Measurements from ENCODE around the gene LAMB4.

The LAMB4 gene

DNA sequence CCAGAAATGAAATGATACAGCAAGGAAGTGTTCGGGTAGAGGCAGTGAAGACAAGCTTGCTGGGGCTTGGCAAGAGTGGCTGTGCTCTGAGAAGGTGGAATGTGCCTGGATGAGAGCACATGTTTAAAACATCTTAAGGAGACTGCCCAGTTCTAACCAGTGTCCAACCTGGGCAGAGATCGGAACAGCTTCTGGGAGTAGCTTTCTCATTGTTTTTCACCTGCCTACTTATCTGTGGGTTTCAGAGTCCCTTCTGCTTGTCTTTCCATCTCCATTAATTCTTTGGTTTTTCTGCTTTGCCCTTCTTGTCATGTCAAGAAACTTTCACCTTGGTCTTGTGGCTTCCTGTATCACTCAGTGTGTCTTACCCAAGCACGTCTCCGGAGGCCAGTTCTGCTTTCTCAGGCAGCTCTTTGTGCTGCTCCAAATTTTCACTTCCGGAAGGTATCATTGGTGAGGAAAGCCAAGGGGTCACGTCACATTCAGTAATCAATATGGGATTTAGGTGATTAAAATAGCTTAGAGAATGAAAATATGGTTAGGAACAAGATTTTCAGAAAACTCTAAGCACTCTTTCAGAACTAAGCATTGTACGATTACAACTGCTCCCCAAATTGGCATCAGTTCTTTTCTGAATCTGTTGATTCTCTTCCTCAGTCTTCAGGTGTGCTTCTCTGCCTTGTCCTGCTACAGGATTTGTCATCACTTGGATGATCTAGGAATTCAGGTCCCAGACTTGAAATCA, 5.5 kb upstream of the LAMB4 start:
- DNase-seq, result peak; percentile 84
- peaks cover 86% of the 10 kb centered on the region for H3K27me3 ChIP-seq (replicated peaks; ENCODE audit: insufficient read depth, low read length)
- H3K9me3 ChIP-seq (replicated peaks; ENCODE audit: insufficient read depth, low read length), result no peaks in the 10 kb centered on the region
- no peaks in the 10 kb centered on the region for H3K36me3 ChIP-seq (replicated peaks; ENCODE audit: insufficient read depth, low read length)
- peaks cover 14% of the 10 kb centered on the region; the same call in 1 of the 2 replicates for H3F3A ChIP-seq (ENCODE audit: insufficient read depth, low read length)
- peaks cover 14% of the 10 kb centered on the region; the same call in 1 of the 2 replicates for H4K20me1 ChIP-seq (ENCODE audit: insufficient read depth, low read length)
- H3K4me1 ChIP-seq (ENCODE audit: low read length), result peaks cover 15% of the 10 kb centered on the region
- no peaks in the 10 kb centered on the region for H3K9me2 ChIP-seq (replicated peaks; ENCODE audit: insufficient read depth, low read length)
- peak overlapping the region; percentile 27; the same call in 1 of the 2 replicates for H3K4me2 ChIP-seq (ENCODE audit: low read depth, low read length)
- H3K79me2 ChIP-seq (ENCODE audit: low read length), result no peaks in the 10 kb centered on the region
- H3K4me3 ChIP-seq (ENCODE audit: low read length), result no peak overlapping the region
- H3K27ac ChIP-seq (ENCODE audit: low read length), result no peak overlapping the region
- H2AFZ ChIP-seq (ENCODE audit: low read length), result no peak overlapping the region
- H3K9ac ChIP-seq (ENCODE audit: low read length), result no peak overlapping the region
- TF ChIP-seq EZH2 (optimal IDR thresholded peaks at IDR 0.05; ENCODE audit: low read depth, low read length), result no peak
- TF ChIP-seq, protein P1, sequence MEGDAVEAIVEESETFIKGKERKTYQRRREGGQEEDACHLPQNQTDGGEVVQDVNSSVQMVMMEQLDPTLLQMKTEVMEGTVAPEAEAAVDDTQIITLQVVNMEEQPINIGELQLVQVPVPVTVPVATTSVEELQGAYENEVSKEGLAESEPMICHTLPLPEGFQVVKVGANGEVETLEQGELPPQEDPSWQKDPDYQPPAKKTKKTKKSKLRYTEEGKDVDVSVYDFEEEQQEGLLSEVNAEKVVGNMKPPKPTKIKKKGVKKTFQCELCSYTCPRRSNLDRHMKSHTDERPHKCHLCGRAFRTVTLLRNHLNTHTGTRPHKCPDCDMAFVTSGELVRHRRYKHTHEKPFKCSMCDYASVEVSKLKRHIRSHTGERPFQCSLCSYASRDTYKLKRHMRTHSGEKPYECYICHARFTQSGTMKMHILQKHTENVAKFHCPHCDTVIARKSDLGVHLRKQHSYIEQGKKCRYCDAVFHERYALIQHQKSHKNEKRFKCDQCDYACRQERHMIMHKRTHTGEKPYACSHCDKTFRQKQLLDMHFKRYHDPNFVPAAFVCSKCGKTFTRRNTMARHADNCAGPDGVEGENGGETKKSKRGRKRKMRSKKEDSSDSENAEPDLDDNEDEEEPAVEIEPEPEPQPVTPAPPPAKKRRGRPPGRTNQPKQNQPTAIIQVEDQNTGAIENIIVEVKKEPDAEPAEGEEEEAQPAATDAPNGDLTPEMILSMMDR (IDR thresholded peaks at IDR 0.05; ENCODE audit: low read length), result no peak
- TF ChIP-seq EZH2phosphoT487 (IDR thresholded peaks at IDR 0.05; ENCODE audit: low read length), result no peak; the same call in 1 of the 2 replicates

DNA sequence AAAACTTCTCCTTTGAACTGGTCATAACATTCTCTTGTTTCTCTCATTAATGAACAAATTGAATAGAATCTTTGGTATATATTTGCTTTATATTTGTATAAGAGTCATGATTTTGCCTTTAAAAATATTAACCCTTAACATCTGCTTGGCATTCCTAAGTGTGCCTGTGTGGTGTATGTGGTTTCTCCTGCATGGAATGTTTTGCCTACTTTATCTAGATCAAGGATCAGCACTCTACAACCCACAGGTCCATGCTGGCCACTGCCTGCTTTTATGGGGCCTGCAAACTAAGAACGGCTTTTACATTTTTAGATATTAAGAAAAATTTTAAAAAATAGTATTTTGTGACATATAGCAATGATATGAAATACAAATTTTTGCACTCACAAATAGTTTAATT, 4.3 kb upstream of the LAMB4 start:
- Histone ChIP-seq H3K9ac (ENCODE audit: low read length) (no peak overlapping the region), H2AFZ (ENCODE audit: low read length) (no peak overlapping the region), H3K79me2 (ENCODE audit: low read length) (no peaks in the 10 kb centered on the region), H4K20me1 (ENCODE audit: insufficient read depth, low read length) (peaks cover 10% of the 10 kb centered on the region; the same call in 1 of the 2 replicates), H3K9me2 (replicated peaks; ENCODE audit: insufficient read depth, low read length) (no peaks in the 10 kb centered on the region), H3K36me3 (replicated peaks; ENCODE audit: insufficient read depth, low read length) (no peaks in the 10 kb centered on the region), H3K4me2 (ENCODE audit: low read depth, low read length) (no peak overlapping the region), H3K27me3 (replicated peaks; ENCODE audit: insufficient read depth, low read length) (peaks cover 80% of the 10 kb centered on the region), H3K4me1 (ENCODE audit: low read length) (peaks cover 15% of the 10 kb centered on the region), H3F3A (ENCODE audit: insufficient read depth, low read length) (peaks cover 14% of the 10 kb centered on the region; the same call in 1 of the 2 replicates), H3K27ac (ENCODE audit: low read length) (no peak overlapping the region), H3K9me3 (replicated peaks; ENCODE audit: insufficient read depth, low read length) (no peaks in the 10 kb centered on the region), H3K4me3 (ENCODE audit: low read length) (no peak overlapping the region)
- no peak for TF ChIP-seq EZH2 (optimal IDR thresholded peaks at IDR 0.05; ENCODE audit: low read depth, low read length)
- TF ChIP-seq, protein P1 (IDR thresholded peaks at IDR 0.05; ENCODE audit: low read length), result no peak
- DNase-seq, result no peak

DNA sequence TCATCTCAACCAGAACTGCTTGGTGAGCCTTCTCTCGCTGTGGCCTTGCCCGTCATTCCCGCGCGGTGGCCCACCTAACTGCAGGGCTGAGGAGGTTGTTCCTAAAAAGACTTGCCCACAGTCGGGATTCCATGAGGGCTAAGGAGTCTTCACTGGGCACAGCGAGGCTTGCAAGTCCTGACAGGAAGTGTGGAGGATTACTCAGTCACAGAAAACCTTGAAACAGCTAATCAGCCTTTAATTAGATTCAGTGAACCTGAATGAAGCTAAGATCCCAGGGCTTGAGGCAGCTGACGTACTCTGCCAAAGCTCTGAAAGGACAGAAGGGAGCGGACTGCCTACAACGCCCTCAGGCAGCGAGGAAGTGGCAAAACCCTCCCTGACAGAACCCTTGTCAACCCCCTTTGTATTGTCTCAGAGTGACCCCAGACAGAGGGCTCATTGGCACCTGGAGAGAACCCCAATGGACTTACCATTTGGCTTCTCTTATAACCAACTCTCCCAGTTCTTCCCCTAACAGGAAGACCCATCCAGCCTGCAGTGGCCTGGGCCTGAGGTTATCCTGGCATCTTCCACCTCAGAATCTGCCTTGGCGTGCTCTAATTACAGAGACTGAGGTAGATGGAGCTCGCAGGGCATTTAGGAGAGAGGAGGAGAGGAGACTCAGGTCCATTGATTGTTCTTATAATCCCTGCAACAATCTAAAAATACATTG, 2.5 kb upstream of the LAMB4 start:
- Histone ChIP-seq H3F3A (ENCODE audit: insufficient read depth, low read length) (peaks cover 14% of the 10 kb centered on the region; the same call in 1 of the 2 replicates), H2AFZ (ENCODE audit: low read length) (no peak overlapping the region), H3K36me3 (replicated peaks; ENCODE audit: insufficient read depth, low read length) (no peaks in the 10 kb centered on the region), H3K79me2 (ENCODE audit: low read length) (no peaks in the 10 kb centered on the region), H3K4me3 (ENCODE audit: low read length) (no peak overlapping the region), H3K27ac (ENCODE audit: low read length) (no peak overlapping the region), H4K20me1 (ENCODE audit: insufficient read depth, low read length) (peaks cover 10% of the 10 kb centered on the region; the same call in 1 of the 2 replicates), H3K9me3 (replicated peaks; ENCODE audit: insufficient read depth, low read length) (no peaks in the 10 kb centered on the region), H3K4me1 (ENCODE audit: low read length) (peaks cover 15% of the 10 kb centered on the region), H3K9me2 (replicated peaks; ENCODE audit: insufficient read depth, low read length) (no peaks in the 10 kb centered on the region), H3K4me2 (ENCODE audit: low read depth, low read length) (no peak overlapping the region), H3K27me3 (replicated peaks; ENCODE audit: insufficient read depth, low read length) (peaks cover 67% of the 10 kb centered on the region), H3K9ac (ENCODE audit: low read length) (no peak overlapping the region)
- DNase-seq, result no peak
- TF ChIP-seq EZH2 (optimal IDR thresholded peaks at IDR 0.05; ENCODE audit: low read depth, low read length) (no peak), EZH2phosphoT487 (IDR thresholded peaks at IDR 0.05; ENCODE audit: low read length) (no peak)
- TF ChIP-seq, protein P1 (IDR thresholded peaks at IDR 0.05; ENCODE audit: low read length), result no peak
